HepG2 (cell line): ENCODE measurements around the gene COG1. TPM values are rescaled to one million over a fixed set of nuclear protein-coding genes. Genes with fewer than 3 reads are reported as not detected.
A peak's percentile ranks its signal among the peaks of the same experiment; 100 is the strongest.

Experiments
- CHCHD3 ChIP-seq: sonication (generic); formaldehyde crosslinking; IDR thresholded peaks from 2 replicates; pipeline ENCODE4 v1.8.0; 2022; ENCODE audit warnings: mild to moderate bottlenecking, missing genetic modification reagents, moderate library complexity
- DNMT3B ChIP-seq: conservative IDR thresholded peaks from 2 replicates; pipeline ENCODE4 v1.6.1; 2016; ENCODE audit warnings: missing biosample characterization, control low read depth
- FOSL1 ChIP-seq: sonication (generic); formaldehyde crosslinking; IDR thresholded peaks from 2 replicates; pipeline ENCODE4 v1.9.0; 2021; ENCODE audit warnings: missing genetic modification reagents, borderline replicate concordance
- GLMP ChIP-seq: sonication (generic); formaldehyde crosslinking; IDR thresholded peaks from 2 replicates; pipeline ENCODE4 v1.9.0; 2021; ENCODE audit warnings: missing genetic modification reagents, mild to moderate bottlenecking, borderline replicate concordance
- IRF2 ChIP-seq: IDR thresholded peaks from 2 replicates; pipeline ENCODE4 v1.6.1; 2018; ENCODE audit warnings: missing genetic modification reagents, missing compliant biosample characterization
- MAFG ChIP-seq: sonication (generic); formaldehyde crosslinking; IDR thresholded peaks from 2 replicates; pipeline ENCODE4 v1.5.1; 2020; ENCODE audit warnings: mild to moderate bottlenecking, missing genetic modification reagents
- NFYB ChIP-seq: sonication (generic); formaldehyde crosslinking; IDR thresholded peaks from 2 replicates; pipeline ENCODE4 v1.4.0; 2020; ENCODE audit warnings: missing genetic modification reagents
- NKX3-1 ChIP-seq: sonication (generic); formaldehyde crosslinking; IDR thresholded peaks from 2 replicates; pipeline ENCODE4 v1.5.0; 2020; ENCODE audit warnings: missing genetic modification reagents
- NR2F6 ChIP-seq, 2 experiments: IDR thresholded peaks; 2 replicates each; pipeline ENCODE4 v1.6.1; 2016; ENCODE audit warnings: antibody characterized with exemption in 1 of 2, mild to moderate bottlenecking in 1 of 2
- REST ChIP-seq, 2 experiments: IDR thresholded peaks; 2 replicates each; pipeline ENCODE4 v1.6.1; 2011 to 2012; ENCODE audit warnings: low read length in 2 of 2, borderline replicate concordance in 1 of 2, low read depth in 1 of 2, mild to moderate bottlenecking in 1 of 2, moderate library complexity in 1 of 2
- SRF ChIP-seq: IDR thresholded peaks from 2 replicates; pipeline ENCODE4 v1.6.1; 2011; ENCODE audit warnings: mild to moderate bottlenecking, low read depth, low read length, moderate library complexity
- ZBTB21 ChIP-seq: sonication (generic); formaldehyde crosslinking; IDR thresholded peaks from 2 replicates; pipeline ENCODE4 v1.4.0; 2020; ENCODE audit warnings: missing genetic modification reagents
- ZBTB38 ChIP-seq: sonication (generic); formaldehyde crosslinking; IDR thresholded peaks from 2 replicates; pipeline ENCODE4 v1.5.1; 2020; ENCODE audit warnings: mild to moderate bottlenecking, missing genetic modification reagents
- ZFP41 ChIP-seq: sonication (generic); formaldehyde crosslinking; IDR thresholded peaks from 2 replicates; pipeline ENCODE4 v1.4.0; 2020; ENCODE audit warnings: mild to moderate bottlenecking, missing genetic modification reagents, borderline replicate concordance
- ZNF367 ChIP-seq: sonication (generic); formaldehyde crosslinking; IDR thresholded peaks from 2 replicates; pipeline ENCODE4 v1.4.0; 2020; ENCODE audit warnings: missing genetic modification reagents, borderline replicate concordance
- ZNF614 ChIP-seq: IDR thresholded peaks from 2 replicates; pipeline ENCODE4 v1.6.1; 2018; ENCODE audit warnings: missing biosample characterization, missing genetic modification reagents, inconsistent platforms, borderline replicate concordance
- ZNF670 ChIP-seq: sonication (generic); formaldehyde crosslinking; IDR thresholded peaks from 2 replicates; pipeline ENCODE4 v1.8.0; 2022; ENCODE audit warnings: mild to moderate bottlenecking, missing genetic modification reagents, borderline replicate concordance
- ZNF777 ChIP-seq: sonication (generic); formaldehyde crosslinking; IDR thresholded peaks from 2 replicates; pipeline ENCODE4 v1.4.0; 2020; ENCODE audit warnings: missing genetic modification reagents
- ZSCAN9 ChIP-seq: IDR thresholded peaks from 2 replicates; pipeline ENCODE4 v1.6.1; 2016; ENCODE audit warnings: borderline replicate concordance
- polyA plus RNA-seq, 8 experiments: library from polyadenylated mRNA; depleted of rRNA in 3 of 8; stranded (reverse) in 7 of 8; unstranded in 1 of 8; fragments of >200 nt; fragmentation: Illumina TruSeq in 4 of 8; extraction: Trizol in 4 of 8; gene quantifications; 2 replicates each; pipeline versions ENCODE4 v1.2.1 to v1.2.3, GENCODE V29; 2011 to 2016; ENCODE audit warnings: low read depth in 4 of 8, missing spikeins in 1 of 8, mixed read lengths in 1 of 8; ENCODE audit not compliant: insufficient read depth in 1 of 8
- total RNA-seq, 5 experiments: library from RNA; depleted of rRNA; stranded (reverse); fragments of >200 nt; fragmentation: Illumina TruSeq; extraction: Trizol; gene quantifications; 2 replicates each; pipeline ENCODE4 v1.2.3, GENCODE V29; 2016; ENCODE audit warnings: low read depth in 1 of 5
- TF ChIP-seq, protein P1 (sequence below): sonication (generic); formaldehyde crosslinking; IDR thresholded peaks from 2 replicates; pipeline ENCODE4 v1.4.0; 2020; ENCODE audit warnings: missing genetic modification reagents, borderline replicate concordance

The COG1 gene
- total and polyA plus RNA-seq, 2 of the 13 experiments (the other 11 are each of a cell fraction or from before 2014, with no cell fraction given): 36.6 to 39.7 TPM

DNA sequence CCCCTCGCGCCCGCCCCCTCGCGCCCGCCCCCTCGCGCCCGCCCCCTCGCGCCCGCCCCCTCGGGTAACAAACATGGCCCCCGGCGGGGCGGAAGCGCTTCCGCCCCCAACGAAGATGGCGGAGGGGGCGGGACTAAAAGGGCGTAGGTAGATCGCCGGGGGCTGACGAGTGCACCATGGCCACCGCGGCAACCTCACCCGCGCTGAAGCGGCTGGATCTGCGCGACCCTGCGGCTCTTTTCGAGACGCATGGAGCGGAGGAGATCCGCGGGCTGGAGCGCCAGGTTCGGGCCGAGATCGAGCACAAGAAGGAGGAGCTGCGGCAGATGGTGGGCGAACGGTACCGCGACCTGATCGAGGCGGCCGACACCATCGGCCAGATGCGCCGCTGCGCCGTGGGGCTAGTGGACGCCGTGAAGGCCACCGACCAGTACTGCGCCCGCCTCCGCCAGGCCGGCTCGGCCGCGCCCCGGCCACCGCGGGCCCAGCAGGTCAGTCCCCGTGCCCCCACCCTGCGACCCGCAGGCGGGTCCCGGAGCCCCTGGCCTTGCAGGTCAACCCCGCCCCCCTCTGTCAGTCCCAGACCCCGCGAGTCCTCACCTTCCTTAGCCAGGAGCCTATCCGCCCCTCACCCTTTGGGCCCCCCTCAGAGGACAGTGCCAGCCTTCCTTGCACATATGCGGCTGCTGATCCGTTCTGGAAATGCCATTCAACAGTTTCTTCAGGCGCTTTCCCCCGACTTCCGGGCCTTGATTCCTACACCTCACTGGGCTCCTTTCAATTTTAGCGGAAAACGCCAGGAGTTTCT is at the start of gene COG1 (continued):
- TF ChIP-seq ZNF614 (peak; percentile 46; the same call in 1 of the 2 replicates), FOSL1 (CRISPR knock-in tag) (no peak), CHCHD3 (CRISPR knock-in tag) (no peak), ZNF670 (CRISPR knock-in tag) (no peak), NR2F6 (IDR thresholded peaks at IDR 0.05) (peak; percentile 28; the same call in 1 of the 2 replicates), NR2F6 (CRISPR knock-in tag; IDR thresholded peaks at IDR 0.05) (peak; percentile 18; the same call in 1 of the 2 replicates), ZNF367 (CRISPR knock-in tag) (no peak), DNMT3B (CRISPR knock-in tag) (0 out of 2 replicates have a peak, but pooled peaks have one; percentile 76), NKX3-1 (CRISPR knock-in tag) (no peak; the same call in 1 of the 2 replicates), NFYB (CRISPR knock-in tag) (no peak), ZNF777 (CRISPR knock-in tag) (peak; percentile 96), IRF2 (CRISPR knock-in tag) (0 out of 2 replicates have a peak, but pooled peaks have one; percentile 49), ZBTB21 (no peak), ZFP41 (CRISPR knock-in tag) (no peak), REST (IDR thresholded peaks at IDR 0.05; ENCODE audit: borderline replicate concordance in 1 of 2, low read depth in 1 of 2, low read length in 2 of 2) (peak in 1 of 2 experiments; percentile 4; a peak in 1 of 4 replicates), ZSCAN9 (CRISPR knock-in tag) (peak; percentile 89), ZBTB38 (CRISPR knock-in tag) (peak; percentile 80), GLMP (no peak), SRF (no peak), MAFG (CRISPR knock-in tag) (no peak)
- TF ChIP-seq, protein P1, sequence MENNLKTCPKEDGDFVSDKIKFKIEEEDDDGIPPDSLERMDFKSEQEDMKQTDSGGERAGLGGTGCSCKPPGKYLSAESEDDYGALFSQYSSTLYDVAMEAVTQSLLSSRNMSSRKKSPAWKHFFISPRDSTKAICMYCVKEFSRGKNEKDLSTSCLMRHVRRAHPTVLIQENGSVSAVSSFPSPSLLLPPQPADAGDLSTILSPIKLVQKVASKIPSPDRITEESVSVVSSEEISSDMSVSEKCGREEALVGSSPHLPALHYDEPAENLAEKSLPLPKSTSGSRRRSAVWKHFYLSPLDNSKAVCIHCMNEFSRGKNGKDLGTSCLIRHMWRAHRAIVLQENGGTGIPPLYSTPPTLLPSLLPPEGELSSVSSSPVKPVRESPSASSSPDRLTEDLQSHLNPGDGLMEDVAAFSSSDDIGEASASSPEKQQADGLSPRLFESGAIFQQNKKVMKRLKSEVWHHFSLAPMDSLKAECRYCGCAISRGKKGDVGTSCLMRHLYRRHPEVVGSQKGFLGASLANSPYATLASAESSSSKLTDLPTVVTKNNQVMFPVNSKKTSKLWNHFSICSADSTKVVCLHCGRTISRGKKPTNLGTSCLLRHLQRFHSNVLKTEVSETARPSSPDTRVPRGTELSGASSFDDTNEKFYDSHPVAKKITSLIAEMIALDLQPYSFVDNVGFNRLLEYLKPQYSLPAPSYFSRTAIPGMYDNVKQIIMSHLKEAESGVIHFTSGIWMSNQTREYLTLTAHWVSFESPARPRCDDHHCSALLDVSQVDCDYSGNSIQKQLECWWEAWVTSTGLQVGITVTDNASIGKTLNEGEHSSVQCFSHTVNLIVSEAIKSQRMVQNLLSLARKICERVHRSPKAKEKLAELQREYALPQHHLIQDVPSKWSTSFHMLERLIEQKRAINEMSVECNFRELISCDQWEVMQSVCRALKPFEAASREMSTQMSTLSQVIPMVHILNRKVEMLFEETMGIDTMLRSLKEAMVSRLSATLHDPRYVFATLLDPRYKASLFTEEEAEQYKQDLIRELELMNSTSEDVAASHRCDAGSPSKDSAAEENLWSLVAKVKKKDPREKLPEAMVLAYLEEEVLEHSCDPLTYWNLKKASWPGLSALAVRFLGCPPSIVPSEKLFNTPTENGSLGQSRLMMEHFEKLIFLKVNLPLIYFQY: peak; percentile 44; the same call in 1 of the 2 replicates
